Loucy (cell line): ENCODE results near the gene ZC3H18.

Experiments used
- H2AFZ ChIP-seq: fragments of 200-600 bp; sonication (generic); 2 replicates; pipeline ENCODE4 v1.6.0; 2016; ENCODE audit warnings: antibody characterized with exemption, mild to moderate bottlenecking, low read length, moderate library complexity
- H3F3A ChIP-seq: fragments of 200-600 bp; 2 replicates; pipeline ENCODE4 v1.6.0; 2016; ENCODE audit warnings: antibody characterized with exemption, low read depth, mild to moderate bottlenecking
- H3K27me3 ChIP-seq: fragments of 200-600 bp; sonication (generic); 2 replicates; pipeline ENCODE4 v1.6.1; 2014; ENCODE audit warnings: low read length, mild to moderate bottlenecking; ENCODE audit not compliant: insufficient read depth, poor library complexity, severe bottlenecking
- H3K36me3 ChIP-seq: fragments of 200-600 bp; sonication (generic); 2 replicates; pipeline ENCODE4 v1.6.1; 2016; ENCODE audit warnings: low read length; ENCODE audit not compliant: insufficient read depth
- H3K4me1 ChIP-seq: fragments of 200-600 bp; sonication (generic); 2 replicates; pipeline ENCODE4 v1.5.1; 2014; ENCODE audit warnings: low read length, mild to moderate bottlenecking; ENCODE audit not compliant: insufficient read depth, poor library complexity, severe bottlenecking
- H3K4me2 ChIP-seq: fragments of 200-600 bp; sonication (generic); 2 replicates; pipeline ENCODE4 v1.6.0; 2014; ENCODE audit warnings: antibody characterized with exemption, low read length, low read depth, mild to moderate bottlenecking; ENCODE audit not compliant: poor library complexity, severe bottlenecking
- H3K4me3 ChIP-seq: fragments of 200-600 bp; sonication (generic); 2 replicates; pipeline ENCODE4 v1.5.1; 2014; ENCODE audit warnings: low read length, mild to moderate bottlenecking, mixed read lengths; ENCODE audit not compliant: poor library complexity, severe bottlenecking
- H3K79me2 ChIP-seq: fragments of 200-600 bp; sonication (generic); 2 replicates; pipeline ENCODE4 v1.6.1; 2014; ENCODE audit warnings: low read length; ENCODE audit not compliant: insufficient read depth
- H3K9ac ChIP-seq: fragments of 200-600 bp; sonication (generic); 2 replicates; pipeline ENCODE4 v1.6.0; 2014; ENCODE audit warnings: mild to moderate bottlenecking, low read depth, low read length, moderate library complexity; ENCODE audit not compliant: poor library complexity, severe bottlenecking
- H3K9me2 ChIP-seq: fragments of 200-600 bp; sonication (generic); replicated peaks from 2 replicates; pipeline ENCODE4 v1.6.1; 2016; ENCODE audit warnings: low read depth, low read length, mixed read lengths
- H3K9me3 ChIP-seq: fragments of 200-600 bp; sonication (generic); 2 replicates; pipeline ENCODE4 v1.6.1; 2014; ENCODE audit warnings: mild to moderate bottlenecking, antibody characterized with exemption, low read length, low read depth; ENCODE audit not compliant: insufficient read depth
- H4K20me1 ChIP-seq: fragments of 200-600 bp; sonication (generic); 2 replicates; pipeline ENCODE4 v1.6.0; 2014; ENCODE audit warnings: antibody characterized with exemption, low read length, mild to moderate bottlenecking; ENCODE audit not compliant: insufficient read depth, poor library complexity, severe bottlenecking
- CTCF ChIP-seq: fragments of 200-600 bp; sonication (generic); conservative IDR thresholded peaks from 2 replicates; pipeline ENCODE4 v1.5.1; 2014; ENCODE audit warnings: mild to moderate bottlenecking, antibody characterized with exemption, low read length
- EZH2phosphoT487 ChIP-seq: fragments of 200-600 bp; IDR thresholded peaks from 2 replicates; pipeline ENCODE4 v1.6.1; 2018; ENCODE audit warnings: antibody characterized with exemption, mild to moderate bottlenecking, moderate library complexity, borderline replicate concordance

Gene ZC3H18

GRCh38 chr16:88558457-88559442 lies 11.5 kb upstream of the ZC3H18 start:
- Histone ChIP-seq H3K79me2 (no peaks in the 10 kb centered on the region), H3K27me3 (no peaks in the 10 kb centered on the region), H3F3A (no peaks in the 10 kb centered on the region), H4K20me1 (no peaks in the 10 kb centered on the region), H3K9me2 (no peaks in the 10 kb centered on the region), H3K9ac (no peak overlapping the region), H3K9me3 (no peaks in the 10 kb centered on the region), H3K4me1 (no peaks in the 10 kb centered on the region), H3K36me3 (no peaks in the 10 kb centered on the region), H2AFZ (no peak overlapping the region), H3K4me2 (no peak overlapping the region), H3K4me3 (no peak overlapping the region)
- TF ChIP-seq EZH2phosphoT487: no peak
- peak; percentile 30 for TF ChIP-seq CTCF

- H3F3A ChIP-seq: no peaks in the 10 kb centered on the region
- no peaks in the 10 kb centered on the region for H3K9me2 ChIP-seq
- no peaks in the 10 kb centered on the region for H3K9me3 ChIP-seq
- H3K9ac ChIP-seq: no peak overlapping the region
- H3K4me3 ChIP-seq: no peak overlapping the region
- H4K20me1 ChIP-seq: no peaks in the 10 kb centered on the region
- no peak overlapping the region for H3K4me2 ChIP-seq
- TF ChIP-seq EZH2phosphoT487 (no peak), CTCF (no peak)
- H3K4me1 ChIP-seq: no peaks in the 10 kb centered on the region
- H3K27me3 ChIP-seq: no peaks in the 10 kb centered on the region
- H2AFZ ChIP-seq: no peak overlapping the region
- H3K36me3 ChIP-seq: no peaks in the 10 kb centered on the region
- no peaks in the 10 kb centered on the region for H3K79me2 ChIP-seq
These were observed 9.3 kb upstream of the ZC3H18 start for GRCh38 chr16:88560714-88561484.

GRCh38 chr16:88561485-88562359 lies 8.5 kb upstream of the ZC3H18 start:
- TF ChIP-seq CTCF (peak; percentile 52), EZH2phosphoT487 (no peak)
- no peaks in the 10 kb centered on the region for H3K9me2 ChIP-seq
- no peaks in the 10 kb centered on the region for H3K79me2 ChIP-seq
- no peak overlapping the region for H3K4me2 ChIP-seq
- H3K9me3 ChIP-seq: no peaks in the 10 kb centered on the region
- no peak overlapping the region for H3K9ac ChIP-seq
- no peaks in the 10 kb centered on the region for H3K27me3 ChIP-seq
- H2AFZ ChIP-seq: no peak overlapping the region; the same call in 1 of the 2 replicates
- H3K36me3 ChIP-seq: no peaks in the 10 kb centered on the region
- H3K4me1 ChIP-seq: no peaks in the 10 kb centered on the region
- no peaks in the 10 kb centered on the region for H4K20me1 ChIP-seq
- no peak overlapping the region for H3K4me3 ChIP-seq
- no peaks in the 10 kb centered on the region for H3F3A ChIP-seq
